HG02642 (cell line): ENCODE data around the gene NAA80.
"Not testable (repeated sequence)": the region's sequence is repeated elsewhere in the genome, so short reads cannot be mapped to it uniquely, and the experiment has no call there.

Experiments
- ATAC-seq: cut with Tn5 transposase; IDR thresholded peaks from one replicate; pipeline ENCODE4 v1.9.1; 2021; ENCODE audit warnings: mild to moderate bottlenecking; ENCODE audit not compliant: unreplicated experiment, poor library complexity

NAA80 gene

DNA sequence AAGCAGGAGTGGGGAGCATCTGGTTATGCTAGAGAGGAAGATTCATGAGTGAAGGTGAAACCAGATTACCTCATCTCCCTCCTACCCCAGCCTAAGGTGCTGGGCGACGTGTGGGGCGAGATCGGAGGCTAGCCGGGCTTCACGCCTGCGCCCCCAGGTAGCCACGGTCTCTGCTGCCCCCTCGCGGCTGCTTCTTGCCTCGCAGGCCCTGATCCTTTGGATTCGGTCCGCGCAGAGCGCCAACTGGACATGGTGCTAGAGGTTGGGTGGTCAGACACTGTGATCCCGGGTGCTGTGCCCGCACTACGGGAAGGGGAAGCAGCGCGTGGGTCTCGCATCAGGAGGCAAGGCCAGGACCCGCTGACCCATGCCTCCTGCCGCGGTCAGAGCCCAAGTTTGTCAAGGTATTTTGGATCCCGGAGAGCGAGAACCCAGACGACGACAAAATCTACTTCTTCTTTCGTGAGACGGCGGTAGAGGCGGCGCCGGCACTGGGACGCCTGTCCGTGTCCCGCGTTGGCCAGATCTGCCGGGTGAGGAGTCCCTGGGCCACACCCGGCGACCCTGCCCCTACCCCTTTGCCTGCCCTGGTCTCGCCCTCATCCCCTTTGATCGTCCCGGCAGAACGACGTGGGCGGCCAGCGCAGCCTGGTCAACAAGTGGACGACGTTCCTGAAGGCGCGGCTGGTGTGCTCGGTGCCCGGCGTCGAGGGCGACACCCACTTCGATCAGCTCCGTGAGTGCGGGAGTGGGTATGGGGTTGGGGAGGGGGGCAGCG lies 26.1 kb downstream of the NAA80 start:
- ATAC-seq, result peak; percentile 82

DNA sequence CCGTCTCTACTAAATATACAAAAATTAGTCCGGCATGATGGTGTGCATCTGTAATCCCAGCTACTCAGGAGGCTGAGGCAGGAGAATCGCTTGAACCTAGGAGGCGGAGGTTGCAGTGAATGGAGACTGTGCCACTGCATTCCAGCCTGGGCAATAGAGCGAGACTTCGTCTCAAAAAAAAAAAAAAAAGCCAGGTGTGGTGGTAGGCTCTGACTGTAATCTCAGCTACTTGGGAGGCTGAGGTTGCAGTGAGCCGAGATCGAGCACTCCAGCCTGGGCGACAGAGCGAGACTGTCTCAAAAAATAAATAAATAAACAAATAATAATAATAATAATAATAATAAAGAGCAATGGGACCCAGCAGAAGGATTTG lies 26.7 kb downstream of the NAA80 start:
- not testable (repeated sequence) for ATAC-seq

DNA sequence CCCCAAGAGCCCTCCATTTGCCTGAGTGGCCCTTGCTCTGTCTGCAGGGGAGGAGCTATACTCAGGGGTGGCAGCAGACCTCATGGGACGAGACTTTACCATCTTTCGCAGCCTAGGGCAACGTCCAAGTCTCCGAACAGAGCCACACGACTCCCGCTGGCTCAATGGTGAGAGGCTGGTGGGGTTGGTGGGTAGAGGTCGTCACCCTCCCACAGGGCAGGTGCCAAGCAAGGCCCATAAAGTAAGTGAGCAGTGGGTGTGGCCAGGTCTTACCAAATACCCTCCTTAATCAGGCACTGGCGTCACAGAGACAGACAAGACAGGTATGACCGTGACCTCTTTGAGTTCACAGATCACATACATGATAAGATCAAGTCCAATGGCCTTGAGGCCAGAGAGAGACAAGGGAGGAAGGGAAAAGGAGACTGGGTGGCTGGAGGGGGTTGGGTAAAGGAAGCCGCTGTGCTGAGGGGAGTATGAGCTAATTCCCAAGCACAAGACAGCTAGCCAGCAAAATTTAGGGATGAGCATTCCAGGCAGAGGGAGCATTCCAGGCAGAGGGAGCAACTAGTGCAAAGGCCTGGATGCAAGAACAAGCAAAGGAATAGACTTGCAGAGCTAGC lies 27.8 kb downstream of the NAA80 start:
- no peak for ATAC-seq

DNA sequence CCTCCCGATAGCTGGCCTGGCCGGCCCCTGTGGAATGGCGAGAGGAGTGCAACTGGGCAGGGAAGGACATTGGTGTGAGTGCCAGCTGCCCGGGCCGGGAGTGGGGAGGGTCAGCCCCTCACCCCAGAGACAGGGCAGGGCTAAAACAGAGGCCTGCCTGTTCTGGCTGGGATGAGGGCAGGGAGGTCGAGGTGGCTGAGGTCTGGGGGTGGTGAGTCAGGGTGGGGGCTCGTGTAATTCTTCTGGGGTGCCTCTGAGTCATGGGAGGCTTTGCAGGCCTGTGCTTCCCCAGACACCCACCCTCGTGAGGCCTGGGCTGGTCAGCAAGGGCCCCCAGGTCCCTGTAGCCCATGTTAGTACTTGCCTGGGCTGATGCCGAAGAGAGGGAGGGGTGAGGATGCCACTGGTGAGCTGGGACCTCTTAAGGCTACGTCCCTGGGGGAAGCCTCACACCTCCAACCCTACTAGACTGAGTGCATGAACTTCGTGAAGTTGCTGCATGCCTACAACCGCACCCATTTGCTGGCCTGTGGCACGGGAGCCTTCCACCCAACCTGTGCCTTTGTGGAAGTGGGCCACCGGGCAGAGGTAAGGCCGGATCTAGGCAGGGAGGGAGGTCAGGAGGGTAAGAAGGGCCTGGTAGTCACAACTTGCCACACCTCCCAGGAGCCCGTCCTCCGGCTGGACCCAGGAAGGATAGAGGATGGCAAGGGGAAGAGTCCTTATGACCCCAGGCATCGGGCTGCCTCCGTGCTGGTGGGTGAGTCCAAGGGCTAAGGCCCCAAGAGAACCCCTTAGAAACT lies 28.6 kb downstream of the NAA80 start:
- no peak for ATAC-seq

DNA sequence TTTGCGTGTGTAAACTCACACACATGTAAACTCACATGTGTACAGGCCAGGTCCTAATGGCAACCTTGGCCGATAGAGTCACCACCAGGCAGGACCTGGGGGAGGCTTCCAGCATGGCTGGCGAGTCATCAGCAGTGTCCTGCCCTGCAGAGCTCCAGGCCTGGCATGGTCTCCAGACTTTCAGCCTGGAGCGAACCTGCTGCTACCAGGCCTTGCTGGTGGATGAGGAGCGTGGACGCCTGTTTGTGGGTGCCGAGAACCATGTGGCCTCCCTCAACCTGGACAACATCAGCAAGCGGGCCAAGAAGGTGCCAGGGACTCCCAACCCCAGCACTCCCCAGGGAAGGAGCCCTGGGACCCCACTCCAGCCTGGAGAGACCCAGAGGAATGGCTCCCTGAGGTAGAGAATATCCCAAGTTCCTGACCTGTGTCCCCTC lies 29.2 kb downstream of the NAA80 start:
- no peak for ATAC-seq

DNA sequence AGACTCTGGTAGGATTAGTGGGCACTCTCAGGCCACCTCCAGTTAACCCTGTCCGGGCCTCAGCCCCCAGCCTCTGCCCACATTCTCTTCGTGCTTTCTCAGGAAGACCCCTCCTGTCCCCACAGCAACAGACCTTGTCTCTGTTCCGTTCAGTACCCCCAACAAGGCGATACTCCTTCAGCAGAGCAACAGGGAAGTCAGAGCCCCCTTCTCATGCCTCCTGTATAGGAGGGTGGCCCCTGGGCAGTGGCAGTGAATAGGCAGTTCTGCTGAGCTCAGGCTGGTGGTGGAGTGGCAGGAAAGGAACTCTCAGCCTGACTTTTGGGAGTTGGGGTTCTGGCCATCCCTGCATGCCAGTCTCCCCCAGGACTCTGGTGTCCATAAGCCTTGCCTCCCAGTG lies 29.7 kb downstream of the NAA80 start:
- ATAC-seq, result no peak

DNA sequence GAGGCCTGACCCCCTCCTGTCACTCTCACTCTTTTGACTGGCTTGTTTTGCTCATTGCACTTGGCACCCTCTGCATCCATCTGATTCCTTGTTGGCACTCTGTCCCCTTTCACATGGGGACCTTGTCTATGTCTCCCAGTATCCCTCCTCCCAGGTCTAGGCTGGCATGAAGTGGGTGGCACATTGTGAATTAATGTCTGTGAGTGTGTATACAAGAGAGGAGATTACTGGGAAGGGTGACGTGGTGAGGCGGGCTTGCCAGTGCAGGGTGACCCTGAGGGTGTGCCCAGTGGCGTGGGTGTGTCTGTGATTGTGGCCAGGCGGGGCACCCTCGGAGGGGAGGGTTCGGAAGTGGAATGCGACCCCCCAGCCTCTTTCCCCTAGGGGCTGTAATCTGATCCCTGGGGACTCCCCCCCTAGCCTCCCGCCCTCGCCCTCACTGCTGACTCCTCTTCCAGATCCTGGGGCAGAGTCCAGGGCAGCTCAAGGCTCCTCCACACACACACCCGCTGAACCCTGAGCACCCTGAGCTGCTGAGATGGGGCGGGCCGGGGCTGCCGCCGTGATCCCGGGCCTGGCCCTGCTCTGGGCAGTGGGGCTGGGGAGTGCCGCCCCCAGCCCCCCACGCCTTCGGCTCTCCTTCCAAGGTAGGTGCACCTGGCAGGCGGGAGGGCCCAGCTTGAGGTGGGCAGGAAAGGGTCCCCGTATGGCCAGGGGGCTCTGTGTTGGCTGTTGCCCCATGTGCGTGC lies 30.3 kb downstream of the NAA80 start, which contains the start of gene SEMA3B:
SEMA3B (plus strand) TSS at position 445 of the 749 bp plus-strand sequence; CDS start at position 539, 94 bp downstream.
- ATAC-seq, result no peak

DNA sequence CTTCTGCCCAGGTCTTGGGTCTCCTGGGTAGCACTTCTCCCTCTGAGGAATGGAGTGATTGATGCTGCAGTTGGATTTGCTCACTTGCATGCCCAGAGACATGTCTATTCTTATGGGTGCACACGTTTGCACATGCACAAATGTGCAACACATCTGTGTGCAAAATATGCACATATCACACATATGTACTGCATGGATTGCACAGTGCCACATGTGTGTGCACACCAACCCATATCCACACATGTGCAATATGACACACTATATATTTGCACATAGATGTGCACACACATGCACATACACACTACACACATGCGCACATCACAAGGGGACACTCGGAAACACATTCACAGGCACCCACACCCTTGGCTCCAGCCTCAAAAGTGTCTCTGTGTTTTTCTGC lies 30.9 kb downstream of the NAA80 start:
- ATAC-seq, result no peak

DNA sequence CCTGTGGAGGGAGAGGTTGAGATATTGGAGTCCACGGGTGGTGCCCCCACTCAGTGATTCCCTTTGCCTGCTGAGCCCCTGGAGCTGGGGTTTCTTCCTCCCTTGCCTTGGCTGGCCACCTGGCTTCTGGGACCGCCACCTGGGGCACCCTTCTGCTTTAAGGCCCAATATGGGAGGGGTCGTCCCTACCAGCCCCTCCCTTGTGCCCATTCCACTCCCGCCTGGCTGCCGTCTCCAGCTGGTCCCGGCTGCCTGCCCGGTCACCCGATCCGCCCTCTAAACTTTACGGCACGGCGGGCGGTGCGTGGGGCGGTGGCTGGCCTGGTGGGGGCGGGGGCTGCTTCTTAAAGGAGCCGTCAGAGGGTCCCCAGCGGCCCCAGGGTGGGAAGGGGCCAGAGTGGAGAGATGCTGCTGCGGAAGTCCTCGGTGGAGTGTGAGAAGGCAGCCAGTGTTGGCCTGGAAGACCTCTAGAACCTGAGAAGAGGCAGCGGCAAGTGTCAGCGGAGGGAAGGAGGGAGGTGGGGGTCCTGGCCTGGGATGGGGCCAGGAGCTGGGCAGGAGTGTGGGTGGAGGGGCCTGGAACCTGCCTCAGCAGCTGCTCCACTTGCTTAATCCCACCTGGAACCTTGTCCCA lies 31.8 kb downstream of the NAA80 start:
- ATAC-seq, result no peak

DNA sequence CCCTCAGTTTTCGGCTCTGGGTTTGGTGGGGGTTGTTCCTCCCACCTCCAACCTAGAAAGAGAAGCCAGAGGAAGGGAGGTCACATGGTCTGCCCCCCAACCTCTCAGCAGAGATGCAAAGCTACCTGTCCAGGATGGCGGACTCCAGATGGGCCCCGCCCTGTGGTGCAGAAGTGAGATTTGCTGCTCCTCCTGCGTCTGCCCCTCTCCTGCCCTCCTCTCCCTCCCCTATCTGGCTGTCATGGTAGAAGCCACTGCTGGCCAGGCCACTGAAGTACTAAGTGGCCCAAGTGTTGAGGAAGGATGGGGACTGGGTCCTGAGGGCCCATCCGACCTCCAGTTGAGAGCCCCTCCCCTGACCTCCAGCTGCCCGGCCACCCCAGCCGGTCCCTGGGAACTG lies 32.4 kb downstream of the NAA80 start:
- ATAC-seq, result no peak

DNA sequence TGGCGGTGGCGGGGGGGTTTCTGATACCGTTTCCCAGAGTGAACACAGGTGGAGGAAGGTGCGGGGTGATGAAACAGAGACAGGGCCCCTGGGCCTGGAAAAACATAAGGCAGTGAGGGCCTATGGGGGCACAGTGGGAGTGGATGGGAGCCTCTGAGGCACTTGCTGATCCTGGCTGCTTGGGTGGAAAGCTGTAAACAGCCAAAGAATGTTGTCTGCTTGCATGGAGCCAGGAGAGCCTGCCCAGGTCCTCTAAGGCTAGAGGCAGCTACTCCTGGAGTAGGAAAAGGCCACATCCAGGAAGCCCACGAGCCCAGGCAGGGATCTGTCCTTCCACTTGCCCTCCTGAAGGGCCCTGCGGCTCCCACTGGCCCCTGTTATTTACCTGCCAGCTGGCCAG lies 33.2 kb downstream of the NAA80 start:
- ATAC-seq, result no peak

DNA sequence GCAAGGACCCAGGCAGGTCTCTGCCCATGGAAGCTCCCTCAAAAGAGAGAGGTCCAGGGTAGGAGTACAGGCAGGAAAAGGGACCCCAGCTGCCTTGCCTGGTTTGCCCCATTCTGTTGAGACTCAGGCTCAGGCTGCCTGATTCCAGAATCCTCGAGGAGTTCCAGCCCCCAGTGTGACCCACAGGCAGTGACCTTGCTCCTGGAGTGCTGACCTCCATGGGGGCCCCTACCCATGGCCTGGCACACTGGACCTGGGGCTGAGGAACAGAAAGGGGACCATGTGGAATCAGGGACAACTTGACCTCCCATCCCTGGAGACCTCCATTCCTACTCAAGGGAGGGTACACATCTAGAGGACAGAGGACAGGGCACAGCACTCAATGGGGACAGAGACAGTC lies 33.6 kb downstream of the NAA80 start:
- no peak for ATAC-seq

DNA sequence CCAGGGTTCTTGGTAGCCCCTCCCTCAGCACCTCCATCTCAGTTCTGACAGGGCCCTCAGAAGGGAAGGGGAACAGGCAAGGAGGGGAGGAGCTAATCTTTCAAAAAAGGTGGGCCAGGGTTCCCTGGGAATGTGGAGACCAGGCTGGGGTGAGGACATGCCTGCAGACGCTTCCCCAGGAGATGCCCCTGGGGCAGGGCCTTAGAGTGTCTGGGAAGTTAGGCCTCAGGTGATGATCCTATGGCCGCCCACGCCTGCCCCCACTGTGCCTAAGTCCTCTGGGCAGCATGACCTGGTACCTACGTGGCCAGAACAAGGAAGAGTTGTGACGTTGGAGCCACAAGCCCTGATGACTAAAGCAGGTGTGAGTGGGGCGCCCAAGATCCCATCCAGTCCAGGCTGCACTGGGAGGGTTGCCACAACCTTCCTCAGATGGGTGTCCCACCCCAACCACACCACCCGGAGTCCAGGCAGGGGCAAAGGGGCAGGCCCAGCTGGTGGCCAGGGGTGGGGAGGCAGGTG lies 34.2 kb downstream of the NAA80 start:
- ATAC-seq, result no peak

DNA sequence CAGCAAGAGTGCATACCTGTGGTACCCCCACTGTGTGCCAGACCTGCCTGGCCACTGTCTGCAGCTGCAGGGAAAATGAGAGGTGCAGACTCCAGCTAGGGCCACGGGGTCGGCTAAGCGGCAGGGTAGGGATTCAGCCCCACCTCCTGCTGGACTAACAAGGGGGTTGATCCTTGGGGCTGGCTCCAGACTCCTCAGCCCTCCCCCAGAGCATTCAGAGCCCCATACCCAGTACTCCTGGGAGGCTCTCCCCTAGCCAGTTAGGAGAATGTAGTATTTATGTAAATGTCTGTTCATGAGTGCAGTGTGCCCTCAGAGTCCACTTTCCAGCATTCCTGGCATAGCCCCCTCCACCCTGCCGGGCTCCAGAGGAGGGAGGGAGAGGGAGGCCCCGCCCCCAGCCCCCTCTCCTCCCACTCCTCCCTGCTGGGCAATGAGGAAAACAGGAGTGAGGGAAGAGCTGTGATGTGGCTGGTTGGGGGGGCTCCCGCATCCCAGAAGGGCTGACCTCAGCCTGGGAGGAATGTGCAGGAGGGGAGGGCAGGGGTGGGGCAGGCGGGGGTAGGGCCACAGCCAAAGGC lies 34.7 kb downstream of the NAA80 start:
- no peak for ATAC-seq

DNA sequence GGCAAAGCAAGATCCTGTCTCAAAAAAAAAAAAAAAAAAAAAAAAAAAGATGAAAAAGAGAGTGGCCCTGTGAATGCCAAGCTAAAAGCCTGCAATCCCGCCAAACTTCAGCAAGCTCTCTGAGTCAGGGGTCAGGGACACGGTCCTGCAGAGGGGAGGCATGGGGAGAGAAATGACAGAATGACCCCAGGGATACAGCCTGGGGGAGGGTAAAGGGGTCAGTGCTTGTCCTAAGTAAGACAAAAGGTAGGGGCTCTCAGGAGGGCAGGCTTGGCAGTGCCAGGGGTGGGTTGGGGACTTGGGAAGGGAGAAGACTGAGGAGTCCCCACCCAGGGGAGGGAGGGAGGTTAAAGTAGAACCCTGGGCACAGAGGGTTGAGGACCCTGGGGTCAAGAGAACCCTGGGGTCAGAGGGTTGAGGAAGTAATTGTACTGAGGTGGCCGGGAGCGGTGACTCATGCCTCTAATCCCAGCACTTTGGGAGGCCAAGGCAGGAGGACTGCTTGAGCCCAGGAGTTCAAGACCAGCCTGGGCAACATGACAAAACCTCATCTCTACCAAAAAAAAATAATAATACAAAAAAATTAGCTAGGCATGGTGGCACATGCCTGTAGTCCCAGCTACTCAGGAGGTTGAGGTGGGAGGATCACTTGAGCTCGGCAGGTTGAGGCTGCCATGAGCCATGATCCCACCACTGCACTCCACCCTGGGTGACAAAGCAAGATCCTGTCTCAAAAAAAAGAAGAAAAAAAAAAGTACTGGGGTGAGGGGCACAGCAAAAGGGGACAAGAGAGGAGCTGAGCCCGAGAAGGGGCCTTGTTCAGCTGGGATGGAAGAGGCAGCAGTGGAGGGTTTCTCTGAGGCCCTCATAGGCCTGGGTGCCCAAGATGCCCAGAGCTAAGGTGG lies 35.5 kb downstream of the NAA80 start:
- no peak for ATAC-seq

DNA sequence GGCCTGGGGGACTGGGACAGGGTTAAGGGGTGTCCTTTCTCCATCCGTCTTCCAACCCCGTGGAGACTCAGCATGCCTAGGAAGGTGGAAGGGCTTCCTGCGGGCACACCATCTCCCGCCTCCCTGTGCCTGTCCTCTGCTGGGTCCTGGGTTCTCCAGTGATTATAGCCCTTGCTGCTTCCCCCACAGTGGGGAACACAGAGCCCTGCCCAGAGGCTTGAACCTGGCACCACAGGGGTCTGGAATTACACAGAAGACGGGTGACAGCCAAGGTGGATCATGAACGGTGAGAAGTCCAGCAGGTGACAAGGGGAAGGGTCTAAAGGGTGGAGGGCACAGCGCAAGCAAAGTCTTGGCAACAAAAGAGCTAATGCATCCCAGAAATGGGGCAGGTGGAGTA lies 36.4 kb downstream of the NAA80 start:
- no peak for ATAC-seq

DNA sequence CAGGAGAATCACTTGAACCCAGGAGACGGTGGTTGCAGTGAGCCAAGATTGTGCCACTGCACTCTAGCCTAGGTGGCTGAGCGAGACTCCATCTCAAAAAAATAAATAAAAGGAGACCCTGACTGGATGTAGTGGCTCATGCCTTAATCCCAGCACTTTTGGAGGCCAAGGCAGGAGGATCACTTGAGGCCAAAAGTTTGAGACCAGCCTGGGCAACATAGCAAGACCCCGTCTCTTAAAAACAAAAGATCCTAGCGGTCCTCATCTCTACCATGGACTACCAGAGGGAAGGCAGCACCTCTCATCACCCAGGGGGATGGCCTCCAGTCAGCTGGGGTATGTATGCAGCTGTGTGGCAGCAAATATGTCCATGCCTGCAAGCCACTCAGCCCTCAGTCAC lies 37.0 kb downstream of the NAA80 start:
- not testable (repeated sequence) for ATAC-seq

DNA sequence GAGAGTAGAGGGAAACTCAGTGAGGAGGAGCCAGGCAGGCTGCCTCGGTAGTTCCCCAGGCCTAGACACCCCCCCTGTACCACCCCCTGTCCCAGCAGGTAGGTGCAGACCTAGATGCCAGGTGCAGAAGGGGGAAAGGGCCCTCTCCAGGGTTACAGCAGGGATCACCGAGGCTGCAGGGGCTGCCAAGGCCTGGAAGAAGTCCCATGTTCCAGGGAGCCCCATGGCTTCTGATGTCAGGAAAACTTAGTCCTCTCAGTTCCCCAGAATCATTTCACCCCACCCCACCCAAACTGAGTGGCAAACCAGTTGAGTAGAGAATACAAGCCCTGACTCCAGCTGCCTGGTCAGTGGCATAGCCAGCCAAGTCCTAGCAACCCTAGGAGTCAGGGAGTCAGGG lies 37.7 kb downstream of the NAA80 start:
- ATAC-seq, result no peak
